ENCODE data around the gene ACTG1. TPM values are rescaled to one million over a fixed set of nuclear protein-coding genes. Genes with fewer than 3 reads are reported as not detected.

ACTG1 gene
- total and polyA plus RNA-seq, 3 donors from 2014 or later: 1,571 to 2,057 (median 1,790) TPM

GRCh38 chr17:81470944-81471817, 41.4 kb downstream of the ACTG1 start:
- no peak for TF ChIP-seq POLR2A (IDR thresholded peaks at IDR 0.05)
- TF ChIP-seq, protein P1, sequence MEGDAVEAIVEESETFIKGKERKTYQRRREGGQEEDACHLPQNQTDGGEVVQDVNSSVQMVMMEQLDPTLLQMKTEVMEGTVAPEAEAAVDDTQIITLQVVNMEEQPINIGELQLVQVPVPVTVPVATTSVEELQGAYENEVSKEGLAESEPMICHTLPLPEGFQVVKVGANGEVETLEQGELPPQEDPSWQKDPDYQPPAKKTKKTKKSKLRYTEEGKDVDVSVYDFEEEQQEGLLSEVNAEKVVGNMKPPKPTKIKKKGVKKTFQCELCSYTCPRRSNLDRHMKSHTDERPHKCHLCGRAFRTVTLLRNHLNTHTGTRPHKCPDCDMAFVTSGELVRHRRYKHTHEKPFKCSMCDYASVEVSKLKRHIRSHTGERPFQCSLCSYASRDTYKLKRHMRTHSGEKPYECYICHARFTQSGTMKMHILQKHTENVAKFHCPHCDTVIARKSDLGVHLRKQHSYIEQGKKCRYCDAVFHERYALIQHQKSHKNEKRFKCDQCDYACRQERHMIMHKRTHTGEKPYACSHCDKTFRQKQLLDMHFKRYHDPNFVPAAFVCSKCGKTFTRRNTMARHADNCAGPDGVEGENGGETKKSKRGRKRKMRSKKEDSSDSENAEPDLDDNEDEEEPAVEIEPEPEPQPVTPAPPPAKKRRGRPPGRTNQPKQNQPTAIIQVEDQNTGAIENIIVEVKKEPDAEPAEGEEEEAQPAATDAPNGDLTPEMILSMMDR (IDR thresholded peaks at IDR 0.05): no peak
- peak overlapping the region in 1 of 2 donors; percentile 30 for H3K4me3 ChIP-seq
- H3K4me1 ChIP-seq: peaks cover 6% of the 10 kb centered on the region
- no peaks in the 10 kb centered on the region for H3K9me3 ChIP-seq
- no peaks in the 10 kb centered on the region for H3K27me3 ChIP-seq
- WGBS, 2 donors: 61 to 63% methylated on average over 14 of the region's 14 CpGs
- intact Hi-C loops (cut with DNase I; ENCODE audit: low total_unique reads): no loop called here
- H3K27ac ChIP-seq: no peak overlapping the region
- no peak for DNase-seq
- no peaks in the 10 kb centered on the region for H3K36me3 ChIP-seq (ENCODE audit: low read depth, missing control alignments)

DNA sequence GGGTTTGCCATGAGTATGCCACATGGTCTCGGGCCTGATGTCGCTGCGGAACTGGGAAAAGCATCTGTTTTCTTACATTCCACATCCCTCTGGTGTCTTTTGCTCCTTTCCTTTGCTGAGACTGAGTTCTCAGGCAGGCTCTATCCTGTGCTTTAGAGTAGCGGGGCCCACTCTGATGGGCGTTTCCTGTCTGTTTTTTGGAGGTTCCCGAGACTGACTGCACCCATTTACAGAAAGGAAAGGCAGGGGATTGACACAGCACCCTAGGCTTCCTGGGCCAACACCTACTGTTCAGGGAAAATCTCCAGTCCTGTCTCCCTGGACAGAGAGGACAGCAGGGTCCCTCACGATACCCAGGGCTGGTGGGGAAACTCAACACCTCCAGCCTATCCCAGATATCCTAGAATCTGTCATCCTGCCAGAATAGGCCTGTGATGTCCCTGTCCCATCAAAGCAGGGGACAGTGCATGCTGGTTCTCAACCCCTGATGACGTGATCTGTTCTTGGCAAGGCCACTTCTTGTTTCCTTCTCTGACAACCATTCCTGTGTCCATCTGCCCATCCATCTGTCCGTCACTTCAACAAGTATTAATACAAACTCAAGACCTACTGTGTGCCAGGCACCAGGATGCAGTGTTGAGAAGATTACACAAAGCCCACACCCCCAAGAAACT, 42.2 kb downstream of the ACTG1 start:
- H3K9me3 ChIP-seq: no peaks in the 10 kb centered on the region
- H3K27ac ChIP-seq: no peak overlapping the region
- no peak overlapping the region for H3K4me3 ChIP-seq
- TF ChIP-seq, protein P1 (IDR thresholded peaks at IDR 0.05): no peak
- TF ChIP-seq POLR2A (IDR thresholded peaks at IDR 0.05): no peak
- intact Hi-C loops (cut with DNase I; ENCODE audit: low total_unique reads): no loop called here
- peaks cover 6% of the 10 kb centered on the region for H3K4me1 ChIP-seq
- no peaks in the 10 kb centered on the region for H3K27me3 ChIP-seq
- H3K36me3 ChIP-seq (ENCODE audit: low read depth, missing control alignments): no peaks in the 10 kb centered on the region
- no peak for DNase-seq
- 84 to 97% methylated on average over 9 of the region's 9 CpGs for WGBS, 2 donors

- Histone ChIP-seq H3K27me3 (no peaks in the 10 kb centered on the region), H3K27ac (no peak overlapping the region), H3K4me3 (no peak overlapping the region), H3K36me3 (ENCODE audit: low read depth, missing control alignments) (no peaks in the 10 kb centered on the region), H3K9me3 (no peaks in the 10 kb centered on the region), H3K4me1 (peaks cover 6% of the 10 kb centered on the region)
- TF ChIP-seq, protein P1 (IDR thresholded peaks at IDR 0.05): no peak
- TF ChIP-seq POLR2A (IDR thresholded peaks at IDR 0.05): no peak
- intact Hi-C loops (cut with DNase I; ENCODE audit: low total_unique reads): no loop called here
- WGBS, 2 donors: 98 to 99% methylated on average over 6 to 12 of the region's 13 CpGs
- DNase-seq: no peak
Observed at GRCh38 chr17:81469266-81469665, 43.3 kb downstream of the ACTG1 start.

DNA sequence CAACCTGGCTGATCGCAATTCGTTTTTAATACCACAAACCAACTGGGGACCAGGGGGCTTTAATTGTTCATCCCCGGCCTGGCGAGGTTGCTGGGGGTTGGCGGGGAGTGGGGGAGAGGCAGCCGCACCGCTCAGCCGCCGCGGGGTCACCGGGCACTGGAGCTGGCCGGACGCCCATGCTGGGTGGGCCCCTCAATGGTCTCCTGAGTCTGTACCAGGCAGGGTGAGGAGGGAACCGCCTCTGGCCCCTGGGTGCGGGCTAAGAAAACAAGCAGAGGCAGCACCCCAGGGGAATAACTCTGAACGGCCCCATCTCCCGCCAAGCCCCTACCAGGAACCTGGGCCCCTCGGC, 43.9 kb downstream of the ACTG1 start:
- intact Hi-C loops (cut with DNase I; ENCODE audit: low total_unique reads): no loop called here
- Histone ChIP-seq H3K27ac (no peak overlapping the region), H3K4me1 (peaks cover 6% of the 10 kb centered on the region), H3K9me3 (no peaks in the 10 kb centered on the region), H3K4me3 (no peak overlapping the region), H3K36me3 (ENCODE audit: low read depth, missing control alignments) (no peaks in the 10 kb centered on the region), H3K27me3 (no peaks in the 10 kb centered on the region)
- TF ChIP-seq POLR2A (IDR thresholded peaks at IDR 0.05): no peak
- TF ChIP-seq, protein P1 (IDR thresholded peaks at IDR 0.05): no peak
- no peak for DNase-seq
- WGBS, 2 donors: 88 to 95% methylated on average over 9 to 18 of the region's 18 CpGs

Data from testis (tissue), 3 donors.